Ectodermal cell (in vitro differentiated cells): Measurements from ENCODE around the gene CBX8.
A peak's percentile ranks its signal among the peaks of the same experiment; 100 is the strongest.

Experiments
- H3K27ac ChIP-seq: 2 replicates; pipeline ENCODE4 v1.7.0; 2013; ENCODE audit warnings: mild to moderate bottlenecking, low read depth, low read length; ENCODE audit not compliant: insufficient read depth, poor library complexity, severe bottlenecking
- H3K27me3 ChIP-seq: 2 replicates; pipeline ENCODE4 v1.7.0; 2013; ENCODE audit warnings: mild to moderate bottlenecking, low read length; ENCODE audit not compliant: insufficient read depth, control insufficient read depth, poor library complexity, severe bottlenecking
- H3K36me3 ChIP-seq: one replicate; pipeline ENCODE4 v1.7.0; 2013; ENCODE audit warnings: low read length; ENCODE audit not compliant: control insufficient read depth, insufficient read depth
- H3K4me1 ChIP-seq: one replicate; pipeline ENCODE4 v1.7.0; 2013; ENCODE audit warnings: low read length; ENCODE audit not compliant: control insufficient read depth, insufficient read depth
- H3K4me3 ChIP-seq: 2 replicates; pipeline ENCODE4 v1.7.0; 2013; ENCODE audit warnings: low read depth, low read length, control low read depth; ENCODE audit not compliant: insufficient read depth
- H3K9me3 ChIP-seq: 2 replicates; pipeline ENCODE4 v1.7.0; 2013; ENCODE audit warnings: mild to moderate bottlenecking, low read length, moderate library complexity; ENCODE audit not compliant: control insufficient read depth
- WGBS, 2 experiments: methylation state at CpG; one replicate each; pipeline ENCODE4 v1.1.7; 2013; ENCODE audit warnings: missing lambda C conversion rate in 2 of 2; 5-methylcytosine and 5-hydroxymethylcytosine counted together

The CBX8 gene

GRCh38 chr17:79840269-79840988, 43.6 kb upstream of the CBX8 start:
- WGBS, 2 experiments: 6 to 8% methylated on average over 74 of the region's 74 CpGs
- Histone ChIP-seq H3K36me3 (no peaks in the 10 kb centered on the region), H3K4me1 (peaks cover 40% of the 10 kb centered on the region), H3K27ac (no peak overlapping the region), H3K9me3 (no peaks in the 10 kb centered on the region), H3K27me3 (peaks cover 88% of the 10 kb centered on the region), H3K4me3 (no peak overlapping the region)

- peak within 1 kb of the TSS; percentile 50 for H3K27ac ChIP-seq
- H3K4me1 ChIP-seq: peaks cover 44% of the 10 kb centered on the region
- H3K27me3 ChIP-seq: peaks cover 88% of the 10 kb centered on the region
- no peaks in the 10 kb centered on the region for H3K9me3 ChIP-seq
- H3K36me3 ChIP-seq: no peaks in the 10 kb centered on the region
- 1 to 2% methylated on average over 103 of the region's 103 CpGs for WGBS, 2 experiments
- peak within 1 kb of the TSS; percentile 58 for H3K4me3 ChIP-seq
These were observed 42.7 kb upstream of the CBX8 start, which contains the start of gene CBX4 for GRCh38 chr17:79839356-79840268. Gene CBX4, minus strand, starts transcription at chr17:79839440. Its CDS starts 189 bp downstream, at chr17:79839251.

- Histone ChIP-seq H3K27ac (peak overlapping the region; percentile 50), H3K27me3 (peaks cover 88% of the 10 kb centered on the region), H3K4me1 (peaks cover 51% of the 10 kb centered on the region), H3K4me3 (peak overlapping the region; percentile 58), H3K9me3 (no peaks in the 10 kb centered on the region), H3K36me3 (no peaks in the 10 kb centered on the region)
- 0 to 1% methylated on average over 60 to 63 of the region's 67 CpGs for WGBS, 2 experiments
These were observed 41.8 kb upstream of the CBX8 start for GRCh38 chr17:79838522-79839274.

- no peaks in the 10 kb centered on the region for H3K9me3 ChIP-seq
- peaks cover 88% of the 10 kb centered on the region for H3K27me3 ChIP-seq
- peak overlapping the region; percentile 21 for H3K27ac ChIP-seq
- peaks cover 54% of the 10 kb centered on the region for H3K4me1 ChIP-seq
- 1 to 3% methylated on average over 26 to 29 of the region's 30 CpGs for WGBS, 2 experiments
- peak overlapping the region; percentile 58 for H3K4me3 ChIP-seq
- H3K36me3 ChIP-seq: no peaks in the 10 kb centered on the region
These were observed 41.1 kb upstream of the CBX8 start for GRCh38 chr17:79837888-79838521.

- WGBS, 2 experiments: 1% methylated on average over 41 of the region's 41 CpGs
- Histone ChIP-seq H3K27me3 (peaks cover 88% of the 10 kb centered on the region), H3K9me3 (no peaks in the 10 kb centered on the region), H3K27ac (no peak overlapping the region), H3K4me3 (peak overlapping the region; percentile 58), H3K36me3 (no peaks in the 10 kb centered on the region), H3K4me1 (peaks cover 56% of the 10 kb centered on the region)
These were observed 40.4 kb upstream of the CBX8 start for GRCh38 chr17:79836972-79837887.

- no peaks in the 10 kb centered on the region for H3K9me3 ChIP-seq
- no peak overlapping the region for H3K27ac ChIP-seq
- peaks cover 54% of the 10 kb centered on the region for H3K4me1 ChIP-seq
- H3K4me3 ChIP-seq: peak overlapping the region; percentile 58
- 1% methylated on average over 18 of the region's 18 CpGs for WGBS, 2 experiments
- H3K27me3 ChIP-seq: peaks cover 88% of the 10 kb centered on the region
- H3K36me3 ChIP-seq: no peaks in the 10 kb centered on the region
These were observed 39.7 kb upstream of the CBX8 start for GRCh38 chr17:79836510-79836971.

- no peaks in the 10 kb centered on the region for H3K9me3 ChIP-seq
- no peak overlapping the region for H3K4me3 ChIP-seq
- H3K27ac ChIP-seq: no peak overlapping the region
- H3K4me1 ChIP-seq: peaks cover 58% of the 10 kb centered on the region
- peaks cover 88% of the 10 kb centered on the region for H3K27me3 ChIP-seq
- WGBS, 2 experiments: 1% methylated on average over 24 of the region's 24 CpGs
- no peaks in the 10 kb centered on the region for H3K36me3 ChIP-seq
These were observed 39.2 kb upstream of the CBX8 start for GRCh38 chr17:79835953-79836509.

GRCh38 chr17:79835470-79835899, 38.6 kb upstream of the CBX8 start:
- H3K4me1 ChIP-seq: peaks cover 64% of the 10 kb centered on the region

More at GRCh38 chr17:79835470-79835899, 38.6 kb upstream of the CBX8 start:
- WGBS, 2 experiments: 4 to 5% methylated on average over 13 of the region's 13 CpGs
- H3K27ac ChIP-seq: no peak overlapping the region
- no peak overlapping the region for H3K4me3 ChIP-seq
- H3K27me3 ChIP-seq: peaks cover 88% of the 10 kb centered on the region
- no peaks in the 10 kb centered on the region for H3K36me3 ChIP-seq
- no peaks in the 10 kb centered on the region for H3K9me3 ChIP-seq
